Fibroblast of skin of scalp (primary cell): ENCODE data around the gene OIP5. TPM values are rescaled to one million over a fixed set of nuclear protein-coding genes. Genes with fewer than 3 reads are reported as not detected.
"Not testable (repeated sequence)": the region's sequence is repeated elsewhere in the genome, so short reads cannot be mapped to it uniquely, and the experiment has no call there.

Source experiments
- DNase-seq: peaks from one replicate; pipeline ENCODE4 v3.0.0-alpha.2; 2013
- polyA plus RNA-seq, 2 experiments: library from polyadenylated mRNA; unstranded; fragments of 120-200 nt; gene quantifications; one replicate each; pipeline ENCODE4 v1.2.1, GENCODE V29; 2013; ENCODE audit not compliant: insufficient read length in 2 of 2

OIP5 gene
- 6.1 TPM for polyA plus RNA-seq (2013, experiment 1 of 2; ENCODE audit: insufficient read length)
- polyA plus RNA-seq (2013, experiment 2 of 2; ENCODE audit: insufficient read length): 5.5 TPM

DNA sequence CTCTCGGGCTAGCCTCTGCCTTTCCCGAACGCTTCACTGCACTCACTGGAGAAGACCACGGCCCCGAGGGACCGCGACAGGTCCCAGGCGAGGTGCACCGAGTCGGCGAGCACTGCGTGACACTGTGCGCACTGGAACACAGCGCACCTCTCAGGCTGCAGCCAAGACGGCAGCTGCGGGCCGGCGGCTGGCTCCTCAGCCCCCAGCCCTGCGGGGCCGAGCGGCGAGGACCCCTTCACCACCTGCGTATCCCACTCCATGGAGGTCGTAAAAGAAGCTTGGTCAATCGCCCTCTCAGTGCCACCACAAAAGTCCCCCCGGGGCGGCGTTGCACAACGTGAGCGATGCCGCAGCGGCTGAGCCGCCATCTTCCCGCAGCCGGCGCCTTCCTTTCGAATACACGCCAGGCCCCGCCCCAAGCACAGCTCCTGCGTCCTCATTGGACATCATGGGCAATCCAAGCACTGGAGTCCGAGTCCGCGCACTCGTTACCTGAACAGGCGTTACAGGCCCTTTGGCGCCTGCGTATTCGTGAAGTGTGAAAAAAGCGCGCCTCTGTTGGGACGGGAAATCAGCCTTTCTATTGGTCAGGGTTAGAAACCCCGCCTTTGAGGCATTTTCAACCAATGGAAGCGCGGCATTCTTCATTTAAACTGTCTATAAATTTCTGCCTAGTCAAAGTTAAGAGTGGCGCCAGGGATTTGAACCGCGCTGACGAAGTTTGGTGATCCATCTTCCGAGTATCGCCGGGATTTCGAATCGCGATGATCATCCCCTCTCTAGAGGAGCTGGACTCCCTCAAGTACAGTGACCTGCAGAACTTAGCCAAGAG lies at the start of gene OIP5, which contains the start of gene NUSAP1:
TSS of gene OIP5 (minus strand) at position 398 of the 832 bp plus-strand sequence. CDS start at position 368, 30 bp downstream.
TSS of gene NUSAP1 (plus strand) at position 688 of the 832 bp plus-strand sequence. CDS start at position 765, 77 bp downstream.
- peak; percentile 100 for DNase-seq

DNA sequence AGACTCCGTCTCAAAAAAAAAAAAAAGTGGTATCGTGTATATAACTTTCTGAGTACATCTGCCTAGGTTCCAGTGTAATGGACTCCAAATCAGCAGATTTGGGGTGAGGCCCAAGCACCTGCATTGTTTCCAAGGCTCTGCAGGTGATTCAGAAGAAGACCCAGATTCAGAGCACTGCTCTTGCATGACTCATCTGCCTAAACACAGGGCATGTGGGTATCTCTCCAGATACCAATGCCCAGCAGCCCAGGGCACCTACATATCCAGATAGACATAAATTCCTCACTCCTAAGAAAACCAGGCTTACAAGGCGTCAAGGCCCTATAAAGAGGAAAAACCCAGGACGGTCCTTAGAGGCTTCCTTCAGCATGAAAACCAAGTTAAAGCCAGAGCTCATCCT lies 45.6 kb upstream of the OIP5 start:
- DNase-seq: no peak

DNA sequence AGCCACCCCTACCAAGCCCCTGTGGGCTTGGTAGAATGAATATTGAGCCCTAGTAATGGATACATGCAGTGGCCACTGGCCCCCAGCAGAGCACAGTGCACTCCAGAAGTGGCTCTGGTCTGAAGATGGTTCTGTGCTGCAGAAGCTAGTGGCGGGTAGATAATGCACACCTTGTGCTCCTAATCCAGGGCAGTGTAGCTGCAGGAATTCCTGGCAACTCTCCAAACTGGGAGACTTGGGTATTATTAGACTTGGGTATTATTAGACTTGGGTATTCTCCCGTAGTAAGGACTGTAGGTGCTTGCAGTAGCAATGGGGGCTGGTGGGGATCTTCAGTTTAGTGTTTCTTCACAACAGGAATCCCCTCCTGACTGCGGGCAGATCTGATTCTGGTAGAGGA lies 35.0 kb upstream of the OIP5 start:
- DNase-seq: no peak

DNA sequence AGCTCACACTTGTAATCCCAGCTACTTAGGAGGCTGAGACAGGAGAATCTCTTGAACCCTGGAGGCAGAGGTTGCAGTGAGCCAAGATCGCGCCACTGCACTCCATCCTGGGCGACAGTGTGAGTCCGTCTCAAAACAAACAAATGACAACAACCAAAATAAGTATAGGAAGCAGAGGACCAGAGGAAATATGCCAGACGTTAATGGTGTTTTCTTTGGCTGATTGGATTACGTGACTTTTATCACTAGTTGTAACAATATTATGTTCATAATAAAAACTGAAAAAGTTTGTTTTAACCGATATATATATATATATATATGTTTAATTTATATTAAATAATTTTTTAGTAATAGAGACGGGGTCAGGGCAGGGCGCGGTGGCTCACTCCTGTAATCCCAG lies 22.0 kb upstream of the OIP5 start:
- no peak for DNase-seq

DNA sequence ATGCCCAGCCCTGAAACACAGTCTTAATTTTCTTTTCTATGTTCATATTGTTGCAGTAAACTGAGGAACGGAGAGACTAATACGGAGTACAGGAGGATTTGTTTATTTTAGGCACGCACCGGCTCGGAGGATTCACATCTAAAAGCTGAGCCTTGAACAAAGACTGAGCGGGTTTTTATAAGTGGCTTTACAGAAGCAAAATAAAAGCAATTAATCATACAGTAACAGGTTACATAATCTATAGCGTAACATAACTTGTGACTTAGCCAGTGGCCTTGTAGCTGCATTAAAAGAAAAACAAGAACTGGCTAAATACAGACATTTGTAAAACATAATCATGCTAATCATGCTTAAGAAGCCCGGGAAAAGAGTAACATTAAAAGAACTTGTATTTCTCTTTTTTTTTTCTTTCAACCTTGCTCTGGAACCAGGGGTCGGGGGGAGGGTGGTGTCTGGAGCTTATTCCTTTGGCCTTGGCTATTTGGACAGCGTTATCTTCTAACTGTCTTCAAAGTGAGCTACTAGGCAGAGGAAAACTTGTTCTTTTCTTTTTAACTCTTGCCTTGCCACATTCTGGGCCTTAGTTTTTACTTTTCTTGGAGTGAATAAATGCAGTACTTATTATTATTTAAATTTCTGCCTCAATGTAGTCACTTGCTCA lies 17.8 kb upstream of the OIP5 start:
- no peak for DNase-seq

DNA sequence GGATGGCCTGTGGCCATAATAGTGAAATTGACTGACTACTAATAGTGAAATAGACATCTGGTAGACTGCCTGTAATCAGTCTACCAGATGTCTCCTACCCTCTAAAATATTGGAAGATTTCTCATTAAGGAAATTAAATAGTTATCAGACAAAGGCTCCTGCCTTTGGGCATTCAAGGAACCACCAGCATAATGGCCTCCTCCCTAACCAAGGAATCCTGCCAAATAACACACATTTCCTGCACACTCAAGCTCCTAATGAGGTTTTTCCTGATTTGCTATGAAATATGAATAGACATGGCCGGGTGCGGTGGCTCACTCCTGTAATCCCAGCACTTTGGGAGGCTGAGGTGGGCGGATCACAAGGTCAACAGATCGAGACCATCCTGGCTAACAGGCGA lies 14.8 kb upstream of the OIP5 start:
- no peak for DNase-seq

DNA sequence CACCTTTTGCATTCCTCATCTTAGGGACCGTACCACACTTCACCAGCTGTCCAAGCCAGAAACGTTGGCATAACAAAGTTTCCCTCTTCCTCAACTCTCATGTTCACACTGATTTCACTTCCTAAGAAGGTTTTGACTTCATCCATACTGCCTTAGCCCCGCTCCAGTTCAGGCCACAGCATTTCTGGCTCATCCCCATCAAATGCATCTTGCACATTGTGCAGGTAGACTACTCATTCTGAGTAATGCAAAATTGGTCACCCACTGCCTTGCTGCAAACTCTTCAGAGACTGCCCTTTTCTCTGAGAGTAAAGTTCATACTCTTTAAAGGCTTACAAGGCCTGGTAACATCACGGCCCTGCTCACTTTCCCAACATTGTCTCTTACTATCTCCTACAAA lies 9.1 kb upstream of the OIP5 start:
- DNase-seq: no peak

DNA sequence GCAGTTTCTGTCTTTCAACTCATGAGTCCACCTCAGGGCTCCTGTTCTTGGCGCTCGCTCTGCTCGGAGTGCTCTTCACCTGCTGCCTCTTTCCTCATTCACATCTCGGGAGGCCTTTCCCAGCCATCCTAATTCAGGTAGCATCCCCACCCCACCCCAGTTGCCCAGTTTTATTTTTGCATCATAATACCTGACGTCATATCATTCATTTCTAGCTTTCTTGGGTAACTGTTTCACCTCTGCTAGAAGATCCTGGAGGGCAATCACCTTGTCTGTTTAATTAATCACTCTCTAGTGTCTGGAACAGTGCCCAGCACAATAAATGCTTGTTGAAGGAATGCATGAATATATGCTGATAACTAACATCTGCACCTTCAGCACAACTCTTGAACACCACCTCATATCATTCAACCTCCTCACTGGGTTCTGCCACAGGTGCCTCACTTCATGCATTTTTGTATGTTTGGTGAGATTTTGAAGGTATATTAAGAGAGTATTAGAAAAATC lies 7.9 kb upstream of the OIP5 start:
- no peak for DNase-seq

DNA sequence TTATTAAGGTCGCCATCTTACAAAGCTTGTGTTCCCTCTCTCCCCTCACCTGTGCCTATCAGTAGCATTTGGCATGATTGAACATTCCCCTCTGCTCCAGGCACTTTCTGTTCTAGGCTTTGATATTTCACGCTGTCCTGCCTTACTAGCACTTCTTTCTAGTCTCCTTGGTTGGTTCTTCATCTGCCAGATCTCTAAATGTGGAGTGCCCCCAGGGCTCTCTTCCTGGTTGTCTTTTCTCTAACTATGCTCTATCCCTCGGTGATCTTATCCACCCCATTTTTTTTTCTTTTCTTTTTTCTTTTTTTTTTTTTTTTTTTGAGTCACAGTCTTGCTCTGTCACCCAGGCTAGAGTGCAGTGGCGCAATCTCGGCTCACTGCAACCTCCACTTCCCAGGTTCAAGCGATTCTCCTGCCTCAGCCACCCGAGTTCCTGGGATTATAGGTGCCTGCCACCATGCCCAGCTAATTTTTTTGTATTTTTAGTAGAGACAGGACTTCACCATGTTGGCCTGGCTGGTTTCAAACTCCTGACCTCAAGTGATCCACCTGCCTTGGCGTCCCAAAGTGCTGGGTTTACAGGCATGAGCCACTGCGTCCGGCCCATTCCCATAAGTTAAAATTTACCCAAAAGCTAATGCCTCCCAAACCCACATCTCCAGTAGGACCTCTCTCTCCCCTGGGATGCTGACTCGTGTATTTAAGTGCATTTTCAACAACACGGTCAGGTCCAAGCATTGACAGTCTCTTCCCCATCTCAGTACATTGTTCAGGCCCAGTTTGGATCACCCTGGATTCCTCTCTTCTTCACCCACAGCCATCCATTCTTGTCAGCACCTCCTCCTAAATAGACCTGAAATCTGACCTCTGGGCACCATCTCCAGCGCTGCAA lies 5.5 kb upstream of the OIP5 start:
- peak; percentile 6 for DNase-seq

DNA sequence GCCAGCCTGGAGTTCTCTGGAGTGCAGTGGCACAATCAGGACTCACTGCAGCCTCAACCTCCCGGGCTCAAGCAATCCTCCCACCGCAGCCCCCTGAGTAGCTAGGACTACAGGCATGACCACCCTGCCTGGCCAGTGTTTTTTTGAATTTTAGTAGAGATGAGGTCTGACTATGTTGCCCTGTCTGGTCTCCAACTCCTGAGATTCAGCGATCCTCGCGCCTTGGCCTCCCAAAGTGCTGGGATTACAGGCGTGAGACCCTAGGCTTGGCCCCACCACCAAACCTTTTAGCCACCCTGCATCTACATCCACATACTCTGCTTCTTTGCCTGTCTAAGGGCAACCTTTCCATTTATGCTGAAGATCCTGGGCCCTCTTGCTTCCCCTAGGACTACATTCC lies 4.7 kb upstream of the OIP5 start:
- no peak for DNase-seq

DNA sequence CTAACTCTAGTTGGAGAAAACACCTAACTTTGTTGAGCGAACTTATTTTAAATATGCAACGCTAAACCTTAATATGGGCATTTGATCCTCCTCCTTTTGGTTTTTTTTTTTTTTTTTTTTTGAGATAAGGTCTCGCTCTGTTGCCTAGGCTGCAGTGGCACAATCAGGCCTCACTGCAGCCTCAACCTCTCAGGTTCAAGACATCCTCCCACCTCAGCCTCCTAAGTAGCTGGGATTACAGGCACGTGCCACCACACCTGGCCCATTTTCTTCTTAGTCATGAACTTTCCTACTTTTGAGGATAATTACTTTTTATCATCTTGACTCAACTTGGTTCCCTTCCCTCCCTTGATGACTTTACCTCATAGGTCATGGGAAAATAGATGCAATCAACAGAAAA lies 4.2 kb upstream of the OIP5 start:
- DNase-seq: no peak

DNA sequence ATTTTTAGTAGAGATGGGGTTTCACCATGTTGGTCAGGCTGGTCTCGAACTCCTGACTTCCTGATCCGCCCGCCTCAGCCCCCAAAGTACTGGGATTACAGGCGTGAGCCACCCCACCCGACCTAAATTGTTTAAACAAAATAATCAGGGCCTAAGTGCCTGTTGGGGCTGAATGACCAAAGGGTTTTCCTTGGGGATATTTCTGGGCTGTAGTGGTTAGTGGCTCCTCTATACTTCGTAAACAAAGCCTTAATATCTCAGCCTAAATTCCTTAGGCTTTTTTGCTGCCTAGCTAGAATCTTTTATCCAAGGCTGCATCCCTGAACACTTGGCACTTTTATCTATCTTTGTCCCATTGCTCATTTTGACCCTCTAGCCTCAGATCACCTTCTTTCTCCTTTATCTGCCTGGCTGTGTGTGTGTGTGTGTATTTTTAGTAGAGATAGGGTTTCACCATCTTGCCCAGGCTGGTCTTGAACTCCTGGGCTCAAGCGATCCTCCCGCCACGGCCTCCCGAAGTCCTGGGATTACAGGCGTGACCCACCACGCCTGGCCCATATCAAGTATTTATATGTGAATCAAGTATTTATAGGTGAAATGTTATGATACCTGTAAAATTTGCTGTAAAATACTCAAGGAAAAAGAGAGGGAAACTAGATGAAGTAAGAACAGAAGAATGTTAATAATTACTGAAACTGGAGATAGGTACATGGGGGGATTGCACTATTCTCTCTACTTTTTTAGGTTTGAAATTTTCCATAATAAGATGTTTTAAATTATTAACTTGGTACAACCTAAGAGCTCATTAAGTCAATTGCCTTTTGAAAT lies 2.1 kb upstream of the OIP5 start:
- no peak for DNase-seq

DNA sequence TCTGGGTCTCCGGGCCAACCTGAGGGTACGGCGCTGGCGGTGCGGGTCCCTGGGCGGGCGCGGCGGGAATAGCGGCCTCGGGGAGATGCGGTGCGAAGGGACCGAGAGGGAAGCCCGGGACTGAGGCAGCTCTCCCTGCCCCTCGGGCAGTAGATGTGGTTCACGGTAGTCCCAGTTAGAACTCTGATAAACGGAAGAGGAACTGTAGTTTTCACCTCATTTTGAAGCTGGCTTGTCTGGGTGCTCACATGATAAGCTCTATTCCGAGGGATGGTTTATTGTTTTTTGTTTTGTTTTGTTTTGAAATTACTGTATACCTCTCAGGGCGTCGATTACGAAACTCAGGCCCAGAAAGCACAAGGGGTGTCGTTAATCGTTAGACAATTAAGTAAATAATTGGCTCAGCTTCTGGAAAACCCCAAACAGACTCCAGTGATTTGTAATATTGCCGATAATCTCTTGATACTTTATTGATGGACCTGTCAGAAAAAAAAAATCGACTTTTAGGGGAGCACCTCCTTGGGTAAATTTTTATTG lies 703 bp upstream of the OIP5 start:
- no peak for DNase-seq

DNA sequence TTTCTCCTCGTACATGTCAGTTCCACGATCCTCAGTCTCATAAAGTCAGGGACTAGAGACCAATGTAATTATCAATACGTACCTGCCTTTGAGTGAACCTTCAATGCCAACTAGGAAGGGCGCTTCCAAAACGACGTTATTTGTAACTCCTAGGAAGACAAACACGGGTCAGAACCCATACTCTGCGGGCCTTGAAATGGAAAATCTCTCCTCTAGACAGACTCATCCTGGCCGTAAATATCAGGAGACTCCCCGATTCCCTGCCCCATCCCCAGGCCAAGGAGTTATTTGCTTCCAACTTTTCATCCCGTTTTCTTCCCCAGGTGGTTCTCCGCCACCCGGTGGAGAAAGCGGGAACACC lies 578 bp downstream of the OIP5 start:
- DNase-seq: peak; percentile 61

DNA sequence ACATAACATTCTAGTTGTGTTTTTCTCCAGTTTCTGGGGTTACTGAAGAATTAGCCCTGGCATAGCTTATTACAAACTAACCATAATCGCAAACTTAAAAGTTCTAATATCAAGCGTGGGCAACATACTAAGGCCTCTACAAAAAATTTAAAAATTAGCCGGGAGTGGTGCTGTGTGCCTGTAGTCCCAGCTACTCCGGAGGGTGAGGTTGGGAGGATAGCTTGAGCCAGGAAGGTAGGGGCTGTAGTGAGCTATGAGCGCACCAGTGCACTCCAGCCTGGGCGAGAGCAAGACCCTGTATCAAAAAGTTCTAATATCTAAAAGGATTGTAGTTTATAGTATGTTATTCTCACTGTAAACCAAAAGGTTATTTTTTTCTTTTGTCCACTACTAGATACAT lies 1.1 kb downstream of the OIP5 start:
- no peak for DNase-seq

DNA sequence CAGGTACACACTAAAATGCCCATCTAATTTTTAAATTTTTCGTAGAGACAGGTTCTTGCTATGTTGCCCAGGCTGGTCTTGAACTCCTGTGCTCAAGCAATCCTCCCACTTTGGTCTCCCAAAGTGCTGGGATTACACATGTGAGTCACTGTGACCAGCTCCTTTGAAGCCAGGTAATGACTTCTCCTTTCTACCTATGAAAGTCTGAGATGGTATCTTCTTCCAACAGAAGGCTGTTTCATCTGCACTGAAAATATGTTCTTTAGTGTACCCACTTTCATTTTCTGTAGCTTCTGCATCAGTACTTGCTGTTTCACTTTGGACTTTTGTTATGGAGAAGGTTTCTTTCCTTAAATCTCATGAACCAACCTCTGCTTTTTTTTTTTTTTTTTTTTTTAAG lies 8.8 kb downstream of the OIP5 start:
- DNase-seq: no peak

DNA sequence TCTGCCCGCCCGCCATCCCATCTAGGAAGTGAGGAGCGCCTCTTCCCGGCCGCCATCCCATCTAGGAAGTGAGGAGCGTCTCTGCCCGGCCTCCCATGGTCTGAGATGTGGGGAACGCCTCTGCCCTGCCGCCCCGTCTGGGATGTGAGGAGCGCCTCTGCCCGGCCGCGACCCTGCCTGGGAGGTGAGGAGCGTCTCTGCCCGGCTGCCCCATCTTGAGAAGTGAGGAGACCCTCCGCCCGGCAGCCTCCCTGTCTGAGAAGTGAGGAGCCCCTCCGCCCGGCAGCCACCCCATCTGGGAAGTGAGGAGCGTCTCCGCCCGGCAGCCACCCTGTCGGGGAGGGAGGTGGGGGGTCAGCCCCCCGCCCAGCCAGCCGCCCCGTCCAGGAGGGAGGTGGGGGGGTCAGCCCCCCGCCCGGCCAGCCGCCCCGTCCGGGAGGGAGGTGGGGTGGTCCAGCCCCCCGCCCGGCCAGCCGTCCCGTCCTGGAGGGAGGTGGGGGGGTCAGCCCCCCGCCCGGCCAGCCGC lies 11.5 kb downstream of the OIP5 start:
- DNase-seq: not testable (repeated sequence)

DNA sequence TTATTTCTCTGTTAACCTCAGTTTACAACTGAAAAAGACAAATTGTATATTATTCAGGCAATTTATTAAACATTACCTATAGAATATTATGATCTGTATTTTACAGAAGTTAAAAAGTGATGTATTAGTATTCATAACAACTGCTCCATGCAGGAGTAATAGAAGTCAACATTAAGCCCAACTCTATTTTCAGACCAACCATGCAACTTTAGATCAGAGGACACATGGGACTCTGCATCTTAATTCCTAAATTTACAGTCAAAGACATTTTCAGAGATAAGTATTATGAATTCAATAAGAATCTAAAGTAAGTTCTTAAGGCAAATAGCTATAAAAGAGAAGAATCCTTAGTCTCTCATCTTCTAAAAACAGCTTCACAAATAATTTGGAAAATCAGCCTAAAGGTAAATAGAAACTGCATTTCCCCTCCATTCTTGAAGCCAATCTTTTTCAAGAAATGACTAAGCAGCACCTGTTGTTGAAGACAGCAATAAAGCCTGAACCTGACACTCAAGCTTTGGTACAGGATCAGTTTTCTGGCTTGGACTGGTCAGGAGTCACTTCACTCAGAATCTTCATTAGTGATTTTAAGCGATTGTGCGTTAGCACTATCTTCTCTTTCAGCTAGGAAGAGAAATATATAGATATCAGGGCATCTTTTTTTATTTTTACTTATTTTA lies 23.0 kb downstream of the OIP5 start:
- no peak for DNase-seq

DNA sequence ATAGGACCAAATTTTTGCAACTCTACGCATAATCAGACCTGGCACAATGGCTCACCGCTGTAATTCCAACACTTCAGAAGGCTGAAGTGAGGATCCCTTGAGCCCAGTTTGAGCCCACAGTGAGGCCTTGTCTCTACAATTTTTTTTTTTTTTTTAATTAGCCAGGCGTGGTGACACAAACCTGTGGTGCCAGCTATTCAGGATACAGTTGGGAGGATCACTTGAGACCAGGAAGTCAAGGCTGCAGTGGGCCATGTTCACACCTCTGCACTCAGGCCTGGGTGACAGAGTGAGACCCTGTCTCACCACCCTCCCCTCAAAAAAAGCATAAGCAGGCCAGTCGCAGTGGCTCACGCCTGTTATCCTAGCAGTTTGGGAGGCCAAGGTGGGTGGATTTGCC lies 24.7 kb downstream of the OIP5 start:
- no peak for DNase-seq

DNA sequence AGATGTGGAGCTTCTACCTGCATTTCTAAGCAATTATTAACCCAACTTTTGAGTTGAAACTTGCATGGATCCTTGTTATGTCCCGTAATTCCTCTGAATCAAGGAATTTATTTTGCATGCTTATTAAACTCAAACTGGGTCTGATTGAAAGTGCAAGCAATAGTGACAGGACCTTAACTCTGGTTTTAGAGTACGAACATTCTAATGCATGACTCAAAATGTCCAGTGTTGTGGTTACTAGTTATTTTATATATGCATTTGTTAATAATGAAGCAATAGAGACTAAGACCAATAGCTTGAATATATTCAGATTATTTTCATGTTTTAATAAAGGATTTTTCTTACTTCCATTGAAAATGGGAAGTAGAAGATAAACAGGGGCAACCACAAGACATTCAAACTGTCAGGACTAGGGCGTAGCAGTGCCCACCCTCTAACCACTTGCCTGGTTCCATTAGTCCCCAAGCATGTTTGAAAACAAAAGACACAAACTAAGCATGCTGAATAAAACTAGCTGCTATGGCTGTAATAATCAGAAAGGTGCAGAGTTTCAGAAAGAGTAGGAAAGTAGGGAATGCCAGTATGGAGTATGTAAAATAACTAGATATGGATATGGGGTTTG lies 28.1 kb downstream of the OIP5 start:
- DNase-seq: no peak
